Keratinocyte (primary cell): Measurements from ENCODE around the gene CFAP58. TPM values are rescaled to one million over a fixed set of nuclear protein-coding genes. Genes with fewer than 3 reads are reported as not detected.

Source experiments
- DNase-seq: peaks from one replicate; pipeline ENCODE4 v3.0.0-alpha.2; 2011; ENCODE audit warnings: low read depth, missing footprints, low spot score
- FAIRE-seq: peaks from 2 replicates; lab custom pipeline; 2011; peaks lifted over from hg19 to GRCh38; lab: Jason Lieb, UNC
- H2AFZ ChIP-seq: 2 replicates; pipeline ENCODE4 v1.6.0; 2012; ENCODE audit warnings: low read length, control low read depth, inconsistent platforms; ENCODE audit not compliant: control insufficient read depth
- H3K27ac ChIP-seq: 2 replicates; pipeline ENCODE4 v1.5.1; 2011; ENCODE audit warnings: low read length; ENCODE audit not compliant: control insufficient read depth, insufficient read depth
- H3K27me3 ChIP-seq: 3 replicates; pipeline ENCODE4 v1.6.0; 2011; ENCODE audit warnings: low read length; ENCODE audit not compliant: control insufficient read depth, insufficient read depth; ENCODE audit errors: extremely low read depth
- H3K36me3 ChIP-seq, 2 experiments: 2 replicates in 1 of 2; 3 replicates in 1 of 2; pipeline ENCODE4 v1.5.1; 2011; ENCODE audit warnings: low read length in 2 of 2, mild to moderate bottlenecking in 1 of 2; ENCODE audit not compliant: control insufficient read depth in 2 of 2, insufficient read depth in 2 of 2; ENCODE audit errors: extremely low read depth in 1 of 2
- H3K4me1 ChIP-seq: 3 replicates; pipeline ENCODE4 v1.5.1; 2011; ENCODE audit warnings: low read length; ENCODE audit not compliant: control insufficient read depth, insufficient read depth; ENCODE audit errors: extremely low read depth
- H3K4me2 ChIP-seq: 3 replicates; pipeline ENCODE4 v1.6.0; 2011; ENCODE audit warnings: low read depth, low read length; ENCODE audit not compliant: control insufficient read depth, insufficient read depth; ENCODE audit errors: extremely low read depth
- H3K4me3 ChIP-seq, 3 experiments: fragments of 200-600 bp in 1 of 3; sonication (generic) in 1 of 3; 2 replicates in 2 of 3; 3 replicates in 1 of 3; pipeline ENCODE4 v1.5.1; 2011 to 2016; ENCODE audit warnings: low read length in 3 of 3, mild to moderate bottlenecking in 3 of 3, control low read depth in 2 of 3, inconsistent platforms in 1 of 3, low read depth in 1 of 3, mixed read lengths in 1 of 3, mixed run types in 1 of 3, moderate library complexity in 1 of 3; ENCODE audit not compliant: control insufficient read depth in 2 of 3, insufficient read depth in 2 of 3; ENCODE audit errors: extremely low read depth in 1 of 3
- H3K79me2 ChIP-seq: 2 replicates; pipeline ENCODE4 v1.6.0; 2012; ENCODE audit warnings: low read length; ENCODE audit not compliant: control insufficient read depth, insufficient read depth
- H3K9ac ChIP-seq: 3 replicates; pipeline ENCODE4 v1.6.0; 2011; ENCODE audit warnings: low read length; ENCODE audit not compliant: control insufficient read depth, insufficient read depth; ENCODE audit errors: extremely low read depth
- H3K9me1 ChIP-seq: 3 replicates; pipeline ENCODE4 v1.6.0; 2011; ENCODE audit warnings: low read length; ENCODE audit not compliant: control insufficient read depth, insufficient read depth; ENCODE audit errors: extremely low read depth
- H3K9me3 ChIP-seq: 2 replicates; pipeline ENCODE4 v1.5.1; 2012; ENCODE audit warnings: low read depth, low read length; ENCODE audit not compliant: control insufficient read depth
- H4K20me1 ChIP-seq: 3 replicates; pipeline ENCODE4 v1.6.0; 2011; ENCODE audit warnings: low read length; ENCODE audit not compliant: control insufficient read depth, insufficient read depth; ENCODE audit errors: extremely low read depth
- CTCF ChIP-seq, 3 experiments: IDR thresholded peaks in 1 of 3; conservative IDR thresholded peaks in 1 of 3; optimal IDR thresholded peaks in 1 of 3; 2 replicates in 2 of 3; 3 replicates in 1 of 3; pipeline versions ENCODE3 to v1.5.1; 2011; ENCODE audit warnings: low read length in 3 of 3, mild to moderate bottlenecking in 3 of 3, moderate library complexity in 2 of 3, control low read depth in 1 of 3, inconsistent platforms in 1 of 3; ENCODE audit not compliant: insufficient read depth in 2 of 3; ENCODE audit errors: extremely low read depth in 1 of 3
- EZH2 ChIP-seq: IDR thresholded peaks from one replicate; pipeline ENCODE4 v1.6.1; 2012; ENCODE audit warnings: inconsistent platforms, mild to moderate bottlenecking, low read length, moderate library complexity
- dilution Hi-C: fragments of 300-500 bp; cut with MboI; formaldehyde crosslinking; loops from one replicate; pipeline ENCODE4 v1.7.0; 2020; ENCODE audit warnings: low sequenced_read_pairs; ENCODE audit not compliant: extremely low pct_ligation_motif_present
- polyA plus RNA-seq, 5 experiments: library from polyadenylated mRNA; depleted of rRNA in 3 of 5; stranded (reverse) in 3 of 5; stranded (forward) in 1 of 5; unstranded in 1 of 5; fragments of >200 nt; gene quantifications; 1 replicate in 1 of 5; 2 replicates in 3 of 5; 3 replicates in 1 of 5; pipeline versions ENCODE4 v1.2.1 to v1.2.3, GENCODE V29; 2011 to 2012; ENCODE audit warnings: missing spikeins in 2 of 5, low read depth in 1 of 5, low replicate concordance in 1 of 5

CFAP58 gene
- polyA plus RNA-seq, 1 donor (not counting 4 experiments of a cell fraction or from before 2014, with no cell fraction given), result 2.3 TPM

DNA sequence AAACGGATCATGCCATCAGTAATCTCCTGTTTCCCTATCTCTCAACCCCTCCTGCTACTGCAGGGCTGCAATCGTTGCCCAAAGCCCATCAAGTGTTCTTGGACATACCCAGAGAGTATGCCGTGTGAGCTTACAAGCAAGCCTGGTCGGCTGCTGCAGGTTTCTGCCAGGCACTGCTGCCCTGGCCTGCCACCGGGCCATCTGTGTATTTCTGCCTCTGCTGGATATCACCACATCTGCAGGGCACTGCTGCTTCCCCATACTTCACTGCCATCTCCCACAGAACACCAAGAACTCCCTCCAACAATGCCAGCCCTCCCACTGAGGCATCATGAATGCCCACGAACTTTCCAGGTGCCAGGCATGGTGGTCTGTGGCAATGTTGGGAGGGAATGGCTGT is 149.3 kb downstream of the CFAP58 start:
- Histone ChIP-seq H4K20me1 (no peaks in the 10 kb centered on the region), H3K27ac (no peak overlapping the region), H3K9me1 (no peaks in the 10 kb centered on the region), H3K79me2 (no peaks in the 10 kb centered on the region), H2AFZ (no peak overlapping the region), H3K4me2 (no peak overlapping the region), H3K9ac (no peak overlapping the region), H3K4me3 (no peak overlapping the region), H3K4me1 (no peaks in the 10 kb centered on the region), H3K27me3 (peaks cover 11% of the 10 kb centered on the region), H3K9me3 (no peaks in the 10 kb centered on the region), H3K36me3 (no peaks in the 10 kb centered on the region)
- dilution Hi-C loops, result no loop called here
- no peak for TF ChIP-seq CTCF (optimal IDR thresholded peaks at IDR 0.05 in 1 of 3, IDR thresholded peaks at IDR 0.05 in 1 of 3, conservative IDR thresholded peaks at IDR 0.05 in 1 of 3; ENCODE audit: extremely low read depth in 1 of 3, insufficient read depth in 2 of 3, low read length in 3 of 3)
- TF ChIP-seq EZH2, result no peak
- no peak for DNase-seq
- FAIRE-seq, result no peak

Other genes starting within 250 kb of the CFAP58 start
- gene SFR1, start 231.7 kb upstream of the CFAP58 start, polyA plus RNA-seq, result 6.1 to 10.9 TPM (median 10.4 TPM) in 3 replicates
- 0.20 to 0.26 TPM (median 0.25 TPM) in 3 replicates for gene CFAP43, start 121.5 kb upstream of the CFAP58 start, polyA plus RNA-seq
- gene GSTO1, start 98.9 kb upstream of the CFAP58 start, polyA plus RNA-seq, result 260 to 338 TPM (median 267 TPM) in 3 replicates
- 42.7 to 56.9 TPM (median 47.1 TPM) in 3 replicates for gene GSTO2, start 84.6 kb upstream of the CFAP58 start, polyA plus RNA-seq
- gene ITPRIP, start 15.4 kb upstream of the CFAP58 start, polyA plus RNA-seq, result 11.9 to 13.8 TPM (median 12.1 TPM) in 3 replicates